OCI-LY7 (cell line): ENCODE data around the gene ADCY9. TPM values are rescaled to one million over a fixed set of nuclear protein-coding genes. Genes with fewer than 3 reads are reported as not detected.

Source experiments
- BruUV-seq: library from RNA; stranded (reverse); fragments of 400-500 nt; replicated peaks from 2 replicates; lab custom pipeline; 2021; lab: Mats Ljungman, UMichigan
- CTCF ChIA-PET: fragments of 300-600 bp; sonication (Branson Sonifier 250); formaldehyde crosslinking; loops from one replicate; lab custom pipeline; 2022; ENCODE audit warnings: antibody characterized with exemption; ENCODE audit not compliant: unreplicated experiment; lab: Charles Lee
- POLR2A ChIA-PET: fragments of 300-600 bp; sonication (Branson Sonifier 250); formaldehyde crosslinking; loops from one replicate; lab custom pipeline; 2022; ENCODE audit warnings: antibody characterized with exemption; lab: Charles Lee
- DNase-seq: peaks from one replicate; pipeline ENCODE4 v3.0.0-alpha.2; 2015; ENCODE audit warnings: low spot score
- H2AFZ ChIP-seq: fragments of 200-600 bp; sonication (generic), shearing (Covaris generic); 2 replicates; pipeline ENCODE4 v1.6.1; 2014; ENCODE audit warnings: mild to moderate bottlenecking, antibody characterized with exemption, low read length, moderate library complexity
- H3K27ac ChIP-seq: fragments of 200-600 bp; sonication (generic); 2 replicates; pipeline ENCODE4 v1.5.1; 2014; ENCODE audit warnings: mixed run types, low read depth, mild to moderate bottlenecking, moderate library complexity, low read length, inconsistent platforms; ENCODE audit not compliant: poor library complexity, severe bottlenecking
- H3K36me3 ChIP-seq: fragments of 200-600 bp; sonication (generic); 2 replicates; pipeline ENCODE4 v1.6.1; 2014; ENCODE audit warnings: mild to moderate bottlenecking, antibody characterized with exemption, low read length, moderate library complexity, mixed read lengths; ENCODE audit not compliant: insufficient read depth
- H3K4me1 ChIP-seq: fragments of 200-600 bp; sonication (generic); 2 replicates; pipeline ENCODE4 v1.5.1; 2014; ENCODE audit warnings: mild to moderate bottlenecking, low read length; ENCODE audit not compliant: insufficient read depth, poor library complexity, severe bottlenecking
- H3K4me2 ChIP-seq: fragments of 200-600 bp; sonication (generic); 2 replicates; pipeline ENCODE4 v1.6.1; 2014; ENCODE audit warnings: mild to moderate bottlenecking, low read length
- H3K4me3 ChIP-seq: fragments of 200-600 bp; sonication (generic); 2 replicates; pipeline ENCODE4 v1.5.1; 2014; ENCODE audit warnings: mild to moderate bottlenecking, low read depth, low read length; ENCODE audit not compliant: poor library complexity, severe bottlenecking
- H3K79me2 ChIP-seq: fragments of 200-600 bp; sonication (generic); 2 replicates; pipeline ENCODE4 v1.6.1; 2016; ENCODE audit warnings: low read depth, mild to moderate bottlenecking, low read length, moderate library complexity, mixed read lengths; ENCODE audit not compliant: insufficient read depth
- H3K9me2 ChIP-seq: fragments of 200-600 bp; sonication (generic); 2 replicates; pipeline ENCODE4 v1.6.1; 2016; ENCODE audit warnings: mild to moderate bottlenecking, low read length, mixed read lengths; ENCODE audit not compliant: insufficient read depth
- H3K9me3 ChIP-seq: fragments of 200-600 bp; sonication (generic); 2 replicates; pipeline ENCODE4 v1.6.1; 2014; ENCODE audit warnings: mild to moderate bottlenecking, mixed run types, low read length, mixed read lengths
- H4K20me1 ChIP-seq: fragments of 200-600 bp; sonication (generic); 2 replicates; pipeline ENCODE4 v1.6.1; 2014; ENCODE audit warnings: mild to moderate bottlenecking, antibody characterized with exemption, low read length, moderate library complexity, mixed read lengths; ENCODE audit not compliant: insufficient read depth
- CTCF ChIP-seq: fragments of 200-600 bp; sonication (generic); conservative IDR thresholded peaks from 2 replicates; pipeline ENCODE4 v1.5.1; 2014; ENCODE audit warnings: mild to moderate bottlenecking, antibody characterized with exemption, low read length, moderate library complexity, mixed read lengths
- EZH2phosphoT487 ChIP-seq: fragments of 200-600 bp; sonication (generic); IDR thresholded peaks from 2 replicates; pipeline ENCODE4 v1.6.1; 2018; ENCODE audit warnings: low read depth, borderline replicate concordance, mild to moderate bottlenecking, mixed run types, antibody characterized with exemption, low read length, moderate library complexity, mixed read lengths
- intact Hi-C: fragments of 100-400 bp; cut with micrococcal nuclease; formaldehyde crosslinking; loops from one replicate; pipeline ENCODE4 v1.10.0; 2022; ENCODE audit not compliant: unreplicated experiment
- total RNA-seq, 2 experiments: library from RNA; depleted of rRNA in 1 of 2; stranded (reverse); fragments of >200 nt in 1 of 2; shearing (Covaris generic) in 1 of 2; gene quantifications; 2 replicates each; pipeline ENCODE4 v1.2.3, GENCODE V29; 2014 to 2022

The ADCY9 gene
- total RNA-seq, 2 experiments from 2014 or later, result 0.22 to 0.34 TPM

GRCh38 chr16:3977376-3977775, 138.9 kb downstream of the ADCY9 start:
- no peak for TF ChIP-seq CTCF
- no peak for TF ChIP-seq EZH2phosphoT487

GRCh38 chr16:3974751-3975150, 141.5 kb downstream of the ADCY9 start:
- intact Hi-C loops, result no loop called here
- Histone ChIP-seq H3K9me3 (no peaks in the 10 kb centered on the region), H3K36me3 (no peaks in the 10 kb centered on the region), H3K27ac (no peak overlapping the region), H3K79me2 (no peaks in the 10 kb centered on the region), H3K4me2 (no peak overlapping the region), H3K4me3 (no peak overlapping the region), H3K4me1 (no peaks in the 10 kb centered on the region), H4K20me1 (no peaks in the 10 kb centered on the region), H2AFZ (no peak overlapping the region), H3K9me2 (no peaks in the 10 kb centered on the region)
- CTCF ChIA-PET, result no interaction called here
- POLR2A ChIA-PET, result no interaction called here
- no peak for TF ChIP-seq EZH2phosphoT487
- no peak for TF ChIP-seq CTCF
- no peak for DNase-seq
- no TSS peak for BruUV-seq

More at GRCh38 chr16:3977376-3977775, 138.9 kb downstream of the ADCY9 start:
- no peaks in the 10 kb centered on the region for H3K9me3 ChIP-seq
- no TSS peak for BruUV-seq
- H3K9me2 ChIP-seq, result no peaks in the 10 kb centered on the region
- POLR2A ChIA-PET, result no interaction called here
- H3K27ac ChIP-seq, result no peak overlapping the region
- CTCF ChIA-PET, result no interaction called here
- H3K4me1 ChIP-seq, result no peaks in the 10 kb centered on the region
- no peak overlapping the region for H3K4me3 ChIP-seq
- no peak for DNase-seq
- no peaks in the 10 kb centered on the region for H4K20me1 ChIP-seq
- intact Hi-C loops, result no loop called here
- H3K4me2 ChIP-seq, result no peak overlapping the region
- no peaks in the 10 kb centered on the region for H3K36me3 ChIP-seq
- H2AFZ ChIP-seq, result no peak overlapping the region
- no peaks in the 10 kb centered on the region for H3K79me2 ChIP-seq

GRCh38 chr16:3971706-3972105, 144.5 kb downstream of the ADCY9 start:
- Histone ChIP-seq H3K79me2 (no peaks in the 10 kb centered on the region), H3K36me3 (no peaks in the 10 kb centered on the region), H3K9me2 (no peaks in the 10 kb centered on the region), H4K20me1 (no peaks in the 10 kb centered on the region), H3K27ac (no peak overlapping the region), H3K9me3 (no peaks in the 10 kb centered on the region), H3K4me1 (no peaks in the 10 kb centered on the region), H2AFZ (no peak overlapping the region), H3K4me2 (no peak overlapping the region), H3K4me3 (no peak overlapping the region)
- ChIA-PET CTCF (no interaction called here), POLR2A (interaction anchor here (0.6 kb wide), 1 partner anchor 161 kb away, joined by 3 read pairs; no protein-coding TSS in a partner anchor)
- no peak for DNase-seq
- no peak for TF ChIP-seq CTCF
- TF ChIP-seq EZH2phosphoT487, result no peak
- intact Hi-C loops, result no loop called here
- no TSS peak for BruUV-seq
